ENCODE measurements around the gene PARD6G. TPM values are rescaled to one million over a fixed set of nuclear protein-coding genes. Genes with fewer than 3 reads are reported as not detected.
"Not testable (repeated sequence)": the region's sequence is repeated elsewhere in the genome, so short reads cannot be mapped to it uniquely, and the experiment has no call there.

PARD6G gene, protein sequence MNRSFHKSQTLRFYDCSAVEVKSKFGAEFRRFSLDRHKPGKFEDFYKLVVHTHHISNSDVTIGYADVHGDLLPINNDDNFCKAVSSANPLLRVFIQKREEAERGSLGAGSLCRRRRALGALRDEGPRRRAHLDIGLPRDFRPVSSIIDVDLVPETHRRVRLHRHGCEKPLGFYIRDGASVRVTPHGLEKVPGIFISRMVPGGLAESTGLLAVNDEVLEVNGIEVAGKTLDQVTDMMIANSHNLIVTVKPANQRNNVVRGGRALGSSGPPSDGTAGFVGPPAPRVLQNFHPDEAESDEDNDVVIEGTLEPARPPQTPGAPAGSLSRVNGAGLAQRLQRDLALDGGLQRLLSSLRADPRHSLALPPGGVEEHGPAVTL
- polyA plus RNA-seq = 1 to 10 TPM in 2 of 3 donors, under 1 TPM in 1; 0.78 to 3.6 (median 2.3) TPM

DNA sequence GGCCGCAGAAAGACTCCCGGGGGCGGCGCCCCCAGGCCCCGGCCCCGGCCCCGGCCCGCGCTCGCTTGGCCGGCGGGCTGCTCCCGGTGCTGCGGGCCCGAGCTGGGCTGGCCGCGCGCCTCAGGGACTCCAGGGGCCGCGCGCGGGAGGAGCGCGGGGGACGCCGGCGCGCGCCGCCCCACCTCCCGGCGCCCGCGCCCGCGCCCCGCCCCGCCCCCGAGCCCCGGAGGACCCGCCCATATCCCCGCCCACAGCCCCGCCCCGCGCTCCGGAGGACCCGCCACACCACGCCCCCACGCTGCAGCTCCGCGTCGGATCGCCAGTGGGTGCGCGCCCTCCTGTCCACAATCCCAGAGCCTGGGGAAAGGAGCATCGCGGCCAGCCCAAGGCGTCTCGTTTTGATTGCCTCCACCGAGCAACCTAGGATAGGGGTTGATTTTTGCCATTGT is at the start of gene PARD6G:
TSS of gene PARD6G (minus strand) at position 122 of the 449 bp plus-strand sequence. CDS start 166 bp downstream, outside the sequence.
- WGBS, 3 donors = 0 to 2% (median 1%) methylated on average over 40 to 60 of the region's 60 CpGs
- H3K27ac ChIP-seq (ENCODE audit: low read depth, low read length) = no peak within 1 kb of the TSS

DNA sequence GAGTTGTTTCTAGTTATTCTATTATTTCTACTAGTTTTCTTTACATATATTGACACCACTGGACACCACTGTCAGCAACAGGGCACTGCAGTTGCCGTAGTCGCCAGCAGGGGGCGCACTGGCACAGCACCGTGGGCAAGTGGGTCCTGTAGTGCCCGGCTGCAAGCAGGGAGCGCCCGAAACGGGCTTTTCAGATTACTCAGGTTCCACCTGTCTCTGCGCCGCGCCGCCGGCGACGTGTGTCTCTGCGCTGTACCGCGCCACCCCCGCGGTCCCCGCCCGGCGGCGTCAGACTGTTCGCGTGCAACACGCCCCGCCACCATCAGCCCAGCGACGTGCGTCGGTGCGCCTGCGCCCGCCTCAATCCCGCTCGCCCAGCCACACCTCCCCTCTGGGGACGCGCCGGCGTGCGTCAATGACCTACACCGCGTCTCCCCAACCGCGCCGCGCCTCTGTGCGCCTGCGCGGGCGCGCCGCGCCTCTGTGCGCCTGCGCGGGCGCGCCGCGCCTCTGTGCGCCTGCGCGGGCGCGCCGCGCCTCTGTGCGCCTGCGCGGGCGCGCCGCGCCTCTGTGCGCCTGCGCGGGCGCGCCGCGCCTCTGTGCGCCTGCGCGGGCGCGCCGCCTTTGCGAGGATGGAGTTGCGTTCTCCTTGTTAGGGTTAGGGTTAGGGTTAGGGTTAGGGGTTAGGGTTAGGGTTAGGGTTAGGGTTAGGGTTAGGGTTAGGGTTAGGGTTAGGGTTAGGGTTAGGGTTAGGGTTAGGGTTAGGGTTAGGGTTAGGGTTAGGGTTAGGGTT is 15.1 kb upstream of the PARD6G start:
- H3K27ac ChIP-seq (ENCODE audit: low read depth, low read length) = not testable (repeated sequence)
- 65 to 71% (median 66%) methylated on average over 22 to 85 of the region's 91 CpGs for WGBS, 3 donors

DNA sequence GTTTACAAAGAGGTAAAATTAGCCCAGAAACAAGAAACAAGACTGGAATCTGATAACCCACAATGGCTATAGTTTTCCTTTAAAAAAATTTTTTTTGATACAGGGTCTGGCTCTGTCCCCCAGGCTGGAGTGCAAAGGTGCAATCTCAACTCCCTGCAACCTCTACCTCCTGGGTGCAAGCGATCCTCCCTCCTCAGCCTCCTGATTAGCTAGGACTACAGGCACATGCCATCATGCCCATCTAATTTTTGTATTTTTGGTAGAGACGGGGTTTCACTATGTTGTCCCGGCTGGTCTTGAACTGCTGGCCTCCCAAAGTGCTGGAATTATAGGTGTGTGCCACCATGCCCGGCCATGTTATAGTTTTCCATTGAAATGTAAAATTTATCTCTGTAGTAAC is 12.3 kb upstream of the PARD6G start:
- 75 to 91% (median 88%) methylated on average over 4 of the region's 4 CpGs for WGBS, 3 donors
- no peak overlapping the region for H3K27ac ChIP-seq (ENCODE audit: low read depth, low read length)

DNA sequence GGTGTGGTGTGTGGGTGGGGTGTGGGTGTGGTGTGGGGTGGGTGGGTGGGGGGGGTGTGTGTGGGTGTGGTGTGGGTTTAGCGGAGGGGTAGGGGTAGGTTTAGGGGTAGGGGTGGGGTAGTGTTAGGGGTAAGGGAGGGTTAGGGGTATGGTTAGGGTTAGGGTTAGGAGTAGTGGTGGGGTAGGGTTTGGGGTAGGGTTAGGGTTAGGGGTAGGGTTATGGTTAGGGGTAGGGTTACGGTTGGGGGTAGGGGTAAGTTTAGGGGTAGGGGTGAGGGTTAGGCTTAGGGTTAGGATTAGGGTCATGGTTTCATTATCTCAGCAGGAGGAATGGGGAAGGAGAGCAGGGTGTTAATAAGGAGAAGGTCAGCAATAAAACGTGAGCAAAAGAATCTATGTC is 11.3 kb upstream of the PARD6G start:
- WGBS, 3 donors = 64 to 85% (median 64%) methylated on average over 2 of the region's 3 CpGs
- H3K27ac ChIP-seq (ENCODE audit: low read depth, low read length) = no peak overlapping the region

DNA sequence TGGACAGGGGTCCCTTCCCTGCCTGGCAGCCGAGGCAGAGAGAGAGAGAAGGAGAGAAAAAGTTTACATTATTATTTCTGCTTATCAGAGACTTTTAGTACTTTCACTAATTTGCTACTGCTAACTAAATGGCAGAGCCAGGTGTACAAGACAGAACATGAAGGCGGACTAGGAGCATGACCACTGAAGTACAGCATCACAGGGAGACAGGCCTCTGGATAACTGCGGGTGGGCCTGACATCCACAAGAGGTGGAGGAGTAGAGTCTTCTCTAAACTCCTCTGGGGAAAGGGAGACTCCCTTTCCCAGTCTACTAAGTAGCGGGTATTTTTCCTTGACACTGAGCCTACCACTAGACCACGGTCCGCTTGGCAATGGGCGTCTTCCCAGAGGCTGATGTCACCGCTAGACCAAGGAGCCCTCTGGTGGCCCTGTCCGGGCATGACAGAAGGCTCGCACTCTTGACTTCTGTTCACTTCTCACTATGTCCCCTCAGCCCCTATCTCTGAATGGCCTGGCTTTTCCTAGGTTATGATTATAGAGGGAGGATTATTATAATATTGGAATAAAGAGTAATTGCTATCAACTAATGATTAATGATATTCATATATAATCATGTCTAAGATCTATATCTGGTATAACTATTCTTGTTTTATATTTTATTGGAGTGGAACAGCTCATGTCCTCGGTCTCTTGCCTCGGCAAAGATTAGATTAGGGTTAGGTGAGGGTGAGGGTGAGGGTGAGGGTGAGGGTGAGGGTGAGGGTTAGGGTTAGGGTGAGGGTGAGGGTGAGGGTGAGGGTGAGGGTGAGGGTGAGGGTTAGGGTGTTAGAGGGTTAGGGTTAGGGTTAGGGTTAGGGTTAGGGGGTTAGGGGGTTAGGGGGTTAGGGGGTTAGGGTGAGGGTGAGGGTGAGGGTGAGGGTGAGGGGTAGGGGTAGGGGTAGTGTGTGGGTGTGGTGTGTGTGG is 10.5 kb upstream of the PARD6G start:
- 47 to 56% (median 52%) methylated on average over 12 of the region's 12 CpGs for WGBS, 3 donors
- H3K27ac ChIP-seq (ENCODE audit: low read depth, low read length) = not testable (repeated sequence)

DNA sequence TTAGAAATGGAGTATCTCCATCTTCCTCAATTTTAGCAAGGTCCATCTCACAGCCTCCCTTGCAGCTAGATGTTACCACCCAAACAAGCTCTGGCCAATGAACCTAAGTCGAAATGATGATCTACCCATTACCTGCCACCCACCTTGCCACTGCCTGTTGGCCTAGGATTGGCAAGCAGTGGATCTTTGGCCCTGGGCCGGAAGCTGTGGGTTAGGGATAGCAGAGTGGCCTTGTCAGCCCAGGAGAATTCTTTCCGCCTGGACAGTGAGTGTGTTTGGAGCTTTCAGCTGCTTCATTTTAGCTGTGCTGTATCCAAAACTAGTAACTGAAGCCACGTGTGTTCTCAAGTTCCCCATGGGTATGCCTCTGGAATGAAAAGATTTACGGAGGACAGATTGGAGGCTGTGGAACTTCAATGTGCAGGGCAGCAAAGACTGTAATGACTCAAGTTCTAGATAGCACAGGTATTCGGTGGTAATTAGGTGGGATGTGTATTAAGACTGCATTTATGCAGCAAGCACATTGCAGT is 7.7 kb upstream of the PARD6G start:
- 62 to 74% (median 68%) methylated on average over 6 of the region's 6 CpGs for WGBS, 3 donors
- no peak overlapping the region for H3K27ac ChIP-seq (ENCODE audit: low read depth, low read length)

DNA sequence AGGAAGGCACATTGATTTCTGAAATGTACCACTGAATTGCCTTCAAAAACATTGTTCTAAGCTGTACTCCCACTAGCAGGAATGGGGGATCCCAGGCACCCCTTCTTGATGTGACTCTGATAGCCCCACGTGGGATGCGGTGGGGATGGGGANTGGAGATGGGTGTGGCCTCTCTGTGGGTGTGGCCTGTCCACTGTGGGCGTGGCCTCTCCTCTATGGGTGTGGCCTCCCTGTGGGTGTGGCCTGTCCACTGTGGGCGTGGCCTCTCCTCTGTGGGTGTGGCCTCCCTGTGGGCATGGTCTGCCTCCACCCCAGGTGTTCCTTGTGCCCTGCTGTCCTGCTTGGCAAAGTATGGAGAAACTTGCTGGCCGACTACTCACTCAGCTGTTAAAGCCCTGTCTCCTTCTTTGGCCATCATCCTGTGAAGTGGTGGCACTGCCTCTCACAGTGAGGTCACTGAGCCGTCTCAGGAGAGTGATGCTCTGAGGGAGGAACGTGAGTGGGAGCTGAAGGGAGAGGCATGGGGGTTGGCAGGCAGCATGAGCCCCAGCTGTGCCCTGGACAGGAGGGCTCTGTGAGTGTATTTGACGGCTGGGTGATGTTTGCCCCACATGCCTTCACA is 6.7 kb upstream of the PARD6G start:
- WGBS, 3 donors = 60 to 72% (median 69%) methylated on average over 8 of the region's 8 CpGs
- no peak overlapping the region for H3K27ac ChIP-seq (ENCODE audit: low read depth, low read length)

DNA sequence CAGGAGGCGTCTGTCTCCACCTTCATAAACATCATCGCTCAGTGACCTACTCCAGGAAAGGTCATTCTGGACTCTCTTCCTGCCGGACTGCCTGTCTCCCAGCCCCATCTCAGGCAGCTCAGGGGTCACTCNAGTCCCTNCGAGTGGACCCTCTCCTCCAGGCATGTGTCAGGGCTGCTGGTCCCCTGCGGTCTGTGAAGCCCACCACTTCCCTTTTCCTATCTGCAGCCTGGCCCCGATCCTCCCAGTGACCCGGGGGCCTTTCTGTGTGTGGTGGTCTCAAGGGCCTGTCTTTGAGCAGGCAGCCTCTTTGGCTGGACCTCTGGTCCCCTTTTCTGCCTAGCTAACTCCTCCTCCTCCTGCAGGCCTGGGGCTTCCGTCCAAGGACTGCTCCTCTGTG is 5.9 kb upstream of the PARD6G start:
- H3K27ac ChIP-seq (ENCODE audit: low read depth, low read length) = no peak overlapping the region
- 82 to 89% (median 86%) methylated on average over 6 to 7 of the region's 8 CpGs for WGBS, 3 donors

DNA sequence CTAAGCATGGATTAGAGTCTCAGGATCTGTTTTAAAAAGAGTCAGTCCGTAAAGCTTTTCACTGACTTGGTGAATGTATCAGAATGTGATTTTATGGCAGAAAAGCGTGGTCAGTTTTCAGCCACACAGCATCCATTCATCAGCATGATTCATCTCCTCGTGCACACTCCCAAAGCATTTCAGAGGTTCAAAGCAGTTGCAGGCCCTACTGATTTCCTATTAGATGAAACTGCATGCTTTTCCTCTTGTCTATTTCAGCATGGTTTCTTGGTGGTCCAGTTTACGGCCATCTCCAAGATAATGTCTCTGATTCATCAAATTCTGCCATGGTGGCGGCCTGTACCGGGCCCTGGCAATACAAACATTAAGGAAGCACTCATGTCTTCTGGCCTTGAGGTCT is 4.8 kb upstream of the PARD6G start:
- H3K27ac ChIP-seq (ENCODE audit: low read depth, low read length) = no peak overlapping the region
- 91 to 93% (median 93%) methylated on average over 6 of the region's 6 CpGs for WGBS, 3 donors

DNA sequence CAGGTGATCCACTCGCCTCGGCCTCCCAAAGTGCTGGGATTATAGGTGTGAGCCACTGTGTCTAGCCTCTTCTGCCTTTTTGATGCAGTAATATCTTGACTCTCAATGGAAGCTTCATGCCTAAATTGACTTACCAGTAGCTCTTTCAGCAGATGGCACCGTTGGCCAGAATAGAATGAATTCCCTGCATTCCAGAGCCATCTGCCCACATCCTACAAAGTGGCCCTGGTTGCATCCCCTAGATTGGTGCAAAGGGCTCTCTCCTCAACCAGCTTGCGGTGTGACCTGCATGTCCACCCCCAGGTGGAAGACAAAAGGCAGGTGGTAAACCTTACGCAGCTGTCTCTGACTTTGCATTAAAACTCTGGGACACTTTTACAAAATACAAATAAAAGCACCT is 4.4 kb upstream of the PARD6G start:
- no peak overlapping the region for H3K27ac ChIP-seq (ENCODE audit: low read depth, low read length)
- 81 to 88% (median 82%) methylated on average over 5 of the region's 5 CpGs for WGBS, 3 donors

DNA sequence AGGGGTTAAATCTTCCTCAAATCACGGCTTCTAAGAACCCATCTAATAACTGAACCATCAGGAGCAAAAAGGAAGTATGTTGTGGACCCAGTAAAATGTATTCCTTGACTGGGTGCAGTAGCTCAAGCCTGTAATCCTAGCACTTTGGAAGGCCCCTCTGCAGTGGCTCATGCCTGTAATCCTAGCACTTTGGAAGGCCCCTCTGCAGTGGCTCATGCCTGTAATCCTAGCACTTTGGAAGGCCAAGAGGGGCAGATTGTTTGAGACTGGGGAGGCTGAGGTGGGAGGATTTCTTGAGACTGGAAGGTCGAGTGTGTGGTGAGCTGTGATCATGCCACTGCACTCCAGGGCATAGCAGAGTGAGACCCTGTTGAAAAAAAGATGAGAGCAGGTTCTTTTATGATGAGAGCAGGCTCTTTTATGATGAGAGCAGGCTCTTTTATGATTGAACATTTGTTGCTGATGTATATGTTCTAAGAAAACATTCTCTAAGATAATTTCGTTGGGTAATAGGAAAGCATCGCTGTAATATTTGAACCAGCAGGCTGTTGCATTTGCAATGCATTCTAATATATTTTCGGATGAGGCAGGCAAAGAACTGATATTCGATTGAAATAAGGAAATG is 3.5 kb upstream of the PARD6G start:
- H3K27ac ChIP-seq (ENCODE audit: low read depth, low read length) = no peak overlapping the region
- 60 to 78% (median 74%) methylated on average over 6 of the region's 6 CpGs for WGBS, 3 donors

DNA sequence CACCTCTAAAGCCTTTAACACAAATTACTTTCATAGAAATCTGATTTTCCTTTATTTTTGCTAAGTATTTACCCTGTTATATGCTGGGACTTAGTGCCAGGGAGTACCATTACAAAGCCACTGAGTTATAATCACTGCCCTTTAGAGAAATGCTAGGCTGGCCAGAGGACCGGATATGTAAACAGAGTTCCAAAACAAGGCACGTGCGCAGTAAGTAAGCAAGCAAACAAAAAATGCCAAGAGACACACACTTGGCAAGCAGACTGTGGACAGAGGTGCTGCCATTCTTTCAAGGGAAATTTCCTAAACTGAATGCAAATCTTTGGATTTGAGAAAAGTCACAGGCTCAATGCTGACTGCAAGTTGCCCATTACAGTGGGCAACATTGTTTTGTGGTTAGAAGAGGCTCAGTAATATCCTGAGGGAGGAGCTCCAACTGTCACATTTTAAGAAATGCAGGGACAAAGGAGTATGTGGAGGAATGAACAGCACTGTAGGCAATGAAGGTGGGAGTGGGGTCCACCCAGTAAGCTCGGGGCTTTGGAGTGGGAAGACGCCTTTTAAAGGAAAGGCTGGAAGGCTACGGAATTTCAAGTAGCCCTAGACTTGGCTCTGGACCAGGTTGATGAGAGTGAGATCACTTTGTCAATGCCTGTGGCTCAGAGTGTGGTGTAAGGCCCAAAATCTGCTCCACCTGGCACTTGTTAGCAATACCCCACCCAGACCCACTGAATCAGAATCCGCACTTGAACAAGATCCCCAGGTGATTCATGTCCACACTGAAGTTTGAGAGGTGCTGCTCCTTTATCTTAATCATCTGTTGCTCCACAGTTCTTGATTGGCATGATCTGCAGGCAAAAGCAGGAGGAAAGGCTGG is 2.1 kb upstream of the PARD6G start:
- WGBS, 3 donors = 72 to 81% (median 74%) methylated on average over 7 of the region's 7 CpGs
- no peak overlapping the region for H3K27ac ChIP-seq (ENCODE audit: low read depth, low read length)

DNA sequence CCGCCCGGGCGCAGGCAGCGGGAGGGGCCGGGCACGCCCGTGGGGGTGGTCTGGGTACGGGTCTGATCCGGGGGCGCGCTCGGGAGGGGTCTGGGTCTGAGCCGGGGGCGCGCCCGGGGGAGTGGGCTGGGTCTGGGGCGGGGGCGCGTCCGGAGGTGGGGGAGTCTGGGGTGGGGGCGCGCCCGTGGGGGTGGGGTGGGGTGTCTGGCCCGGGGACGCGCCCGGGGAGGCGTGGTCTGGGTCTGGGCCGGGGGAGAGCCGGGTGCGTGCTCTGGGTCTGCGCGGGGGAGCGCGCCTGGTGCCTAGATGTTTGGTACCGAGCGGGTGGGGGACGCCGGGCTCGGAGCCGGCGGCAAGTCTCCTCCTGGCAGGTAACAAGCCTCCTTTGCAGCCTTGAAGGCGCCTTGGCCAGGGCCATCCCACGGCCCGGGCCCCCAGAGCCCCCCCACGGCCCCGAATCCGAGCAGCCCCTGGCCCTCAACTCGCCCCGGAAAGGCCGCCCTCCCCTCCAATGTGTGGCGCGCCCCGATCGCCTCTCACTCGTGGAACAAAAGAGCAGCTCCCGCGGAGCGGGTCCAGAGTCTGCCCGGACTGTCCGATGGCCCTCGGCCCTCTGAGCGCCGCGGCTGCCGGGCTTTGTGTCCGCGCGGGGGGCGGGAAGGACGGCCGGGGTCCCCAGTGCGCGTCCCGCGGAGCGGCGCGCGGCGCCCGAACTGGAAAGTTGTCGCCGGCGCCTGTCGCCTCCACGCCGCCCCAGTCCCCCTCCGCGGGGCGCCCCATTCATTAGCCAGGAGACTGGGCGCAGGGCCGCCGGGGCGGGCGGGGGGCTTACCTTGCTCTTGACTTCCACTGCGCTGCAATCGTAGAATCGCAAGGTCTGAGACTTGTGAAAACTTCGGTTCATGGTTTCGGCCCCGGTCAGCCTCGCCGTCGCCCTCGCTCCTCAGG is 595 bp downstream of the PARD6G start:
- 1% methylated on average over 88 to 106 of the region's 106 CpGs for WGBS, 3 donors
- H3K27ac ChIP-seq (ENCODE audit: low read depth, low read length) = no peak overlapping the region

DNA sequence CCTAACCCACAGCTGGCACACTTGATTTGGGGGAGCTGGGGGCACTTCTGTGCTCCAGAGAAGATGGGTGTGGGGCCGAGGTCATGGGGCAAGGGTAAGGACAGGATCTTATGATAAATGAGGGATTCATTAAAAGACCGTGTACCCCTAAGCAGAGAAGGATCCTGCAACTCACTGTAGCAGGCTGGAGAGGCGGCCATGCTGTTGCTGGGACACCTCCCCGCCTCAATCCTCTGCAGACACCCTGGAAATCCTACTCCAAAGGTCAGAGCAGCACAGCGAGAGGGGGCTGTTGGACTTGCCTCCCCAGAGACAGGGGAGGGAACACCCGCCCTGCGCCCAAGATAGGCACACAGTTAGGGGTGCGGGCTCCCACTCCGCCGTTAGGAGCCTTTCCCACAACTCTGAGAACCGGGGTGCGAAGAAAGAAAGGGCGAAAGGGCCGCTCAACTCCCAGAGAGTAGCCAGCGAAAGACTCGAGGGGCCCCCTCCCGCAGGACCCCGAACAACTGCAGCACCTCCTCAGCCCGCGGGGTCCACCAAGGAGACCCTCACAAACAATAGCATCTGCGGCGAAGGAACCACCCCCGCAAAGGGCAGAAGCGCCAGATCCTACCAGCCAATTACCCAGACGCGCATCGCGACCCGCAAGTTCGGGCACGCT is 1.4 kb downstream of the PARD6G start:
- WGBS, 3 donors = 27 to 30% (median 29%) methylated on average over 31 of the region's 31 CpGs
- H3K27ac ChIP-seq (ENCODE audit: low read depth, low read length) = no peak overlapping the region
